IPS-15b (cell line): Measurements from ENCODE around the gene WRAP73.

Experiments
- H3K27me3 ChIP-seq: one replicate; pipeline ENCODE4 v1.6.1; 2013; ENCODE audit warnings: low read length; ENCODE audit not compliant: control insufficient read depth, insufficient read depth
- H3K36me3 ChIP-seq: one replicate; pipeline ENCODE4 v1.6.1; 2013; ENCODE audit warnings: low read length; ENCODE audit not compliant: control insufficient read depth, insufficient read depth
- H3K4me1 ChIP-seq: one replicate; pipeline ENCODE4 v1.6.1; 2013; ENCODE audit warnings: mild to moderate bottlenecking, low read length; ENCODE audit not compliant: control insufficient read depth, insufficient read depth
- H3K4me3 ChIP-seq: one replicate; pipeline ENCODE4 v1.5.1; 2013; ENCODE audit warnings: low read depth, low read length
- H3K9ac ChIP-seq: one replicate; pipeline ENCODE4 v1.6.1; 2013; ENCODE audit warnings: low read depth, mild to moderate bottlenecking, low read length
- H3K9me3 ChIP-seq: one replicate; pipeline ENCODE4 v1.6.1; 2013; ENCODE audit warnings: mild to moderate bottlenecking, low read length; ENCODE audit not compliant: control insufficient read depth, insufficient read depth

The WRAP73 gene

GRCh38 chr1:3680488-3681230, 30.8 kb upstream of the WRAP73 start:
- H3K36me3 ChIP-seq = no peaks in the 10 kb centered on the region
- no peaks in the 10 kb centered on the region for H3K9me3 ChIP-seq
- H3K4me1 ChIP-seq = no peaks in the 10 kb centered on the region
- H3K4me3 ChIP-seq = no peak overlapping the region
- no peak overlapping the region for H3K9ac ChIP-seq
- H3K27me3 ChIP-seq = peaks cover 7% of the 10 kb centered on the region

GRCh38 chr1:3679799-3680453, 30.0 kb upstream of the WRAP73 start:
- no peaks in the 10 kb centered on the region for H3K9me3 ChIP-seq
- no peaks in the 10 kb centered on the region for H3K4me1 ChIP-seq
- no peak overlapping the region for H3K4me3 ChIP-seq
- peaks cover 7% of the 10 kb centered on the region for H3K27me3 ChIP-seq
- no peaks in the 10 kb centered on the region for H3K36me3 ChIP-seq
- no peak overlapping the region for H3K9ac ChIP-seq

- no peaks in the 10 kb centered on the region for H3K4me1 ChIP-seq
- no peak overlapping the region for H3K9ac ChIP-seq
These were observed 29.2 kb upstream of the WRAP73 start for GRCh38 chr1:3679098-3679555.

DNA sequence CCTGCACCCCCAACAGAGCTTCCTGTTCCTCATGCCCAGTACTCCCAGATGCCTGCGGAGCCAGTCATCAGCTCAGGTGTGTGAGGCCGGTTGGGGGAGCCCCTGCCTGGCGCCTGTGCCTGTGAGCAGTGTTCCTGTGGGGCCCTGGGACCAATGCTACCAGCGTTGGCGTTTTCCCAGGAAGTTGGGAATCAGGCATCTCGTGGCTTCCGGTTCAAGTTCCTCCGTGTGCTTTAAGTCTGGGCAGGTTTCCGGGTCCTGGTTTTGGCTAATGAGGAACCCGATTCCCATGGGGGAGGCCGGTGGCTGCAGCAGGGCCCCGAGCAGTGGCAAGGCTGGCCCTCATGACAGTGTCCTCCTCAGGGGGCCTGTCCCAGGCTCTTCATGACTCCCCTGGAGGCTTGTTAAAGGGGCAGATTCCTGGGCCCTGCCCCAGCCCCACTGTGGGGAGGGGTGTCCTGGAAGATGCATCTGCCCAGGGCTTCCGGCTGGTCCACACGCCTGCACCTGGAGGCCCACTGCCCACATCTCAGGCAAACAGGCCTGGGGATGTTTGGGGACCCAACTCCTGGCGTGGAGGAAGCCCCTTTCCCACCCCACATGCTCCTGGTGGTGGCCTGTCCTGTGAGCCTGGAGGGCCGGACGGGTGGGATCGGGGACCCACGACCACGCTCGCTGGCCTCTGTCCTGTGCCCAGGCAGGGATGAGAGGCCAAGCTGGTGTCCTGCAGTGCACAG, 28.6 kb upstream of the WRAP73 start:
- H3K9me3 ChIP-seq = no peaks in the 10 kb centered on the region
- no peaks in the 10 kb centered on the region for H3K36me3 ChIP-seq
- no peak overlapping the region for H3K4me3 ChIP-seq
- peaks cover 4% of the 10 kb centered on the region for H3K27me3 ChIP-seq
- no peak overlapping the region for H3K9ac ChIP-seq
- no peaks in the 10 kb centered on the region for H3K4me1 ChIP-seq

More at GRCh38 chr1:3679098-3679555, 29.2 kb upstream of the WRAP73 start:
- Histone ChIP-seq H3K9me3 (no peaks in the 10 kb centered on the region), H3K27me3 (peaks cover 4% of the 10 kb centered on the region), H3K36me3 (no peaks in the 10 kb centered on the region), H3K4me3 (no peak overlapping the region)

DNA sequence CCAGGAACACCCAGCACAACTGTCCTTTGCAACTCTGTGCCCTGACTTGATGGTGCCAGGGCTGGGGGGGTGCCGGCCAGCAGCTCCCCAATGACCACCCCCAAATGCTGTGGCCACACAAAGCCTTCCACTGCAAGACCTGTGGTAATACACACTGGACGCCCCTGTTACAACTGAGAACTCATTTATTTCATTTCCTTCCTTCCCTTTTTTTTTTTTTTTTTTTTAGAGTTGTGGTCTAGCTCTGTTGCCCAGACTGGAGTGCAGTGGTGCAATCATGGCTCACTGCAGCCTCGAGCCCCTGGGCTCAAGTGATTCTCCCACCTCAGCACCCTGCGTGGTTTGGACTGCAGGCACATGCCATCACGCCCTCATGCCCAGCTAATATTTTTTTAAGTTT, 27.6 kb upstream of the WRAP73 start:
- H3K4me3 ChIP-seq = no peak overlapping the region
- no peaks in the 10 kb centered on the region for H3K36me3 ChIP-seq
- no peaks in the 10 kb centered on the region for H3K27me3 ChIP-seq
- no peaks in the 10 kb centered on the region for H3K9me3 ChIP-seq
- H3K9ac ChIP-seq = no peak overlapping the region
- no peaks in the 10 kb centered on the region for H3K4me1 ChIP-seq

DNA sequence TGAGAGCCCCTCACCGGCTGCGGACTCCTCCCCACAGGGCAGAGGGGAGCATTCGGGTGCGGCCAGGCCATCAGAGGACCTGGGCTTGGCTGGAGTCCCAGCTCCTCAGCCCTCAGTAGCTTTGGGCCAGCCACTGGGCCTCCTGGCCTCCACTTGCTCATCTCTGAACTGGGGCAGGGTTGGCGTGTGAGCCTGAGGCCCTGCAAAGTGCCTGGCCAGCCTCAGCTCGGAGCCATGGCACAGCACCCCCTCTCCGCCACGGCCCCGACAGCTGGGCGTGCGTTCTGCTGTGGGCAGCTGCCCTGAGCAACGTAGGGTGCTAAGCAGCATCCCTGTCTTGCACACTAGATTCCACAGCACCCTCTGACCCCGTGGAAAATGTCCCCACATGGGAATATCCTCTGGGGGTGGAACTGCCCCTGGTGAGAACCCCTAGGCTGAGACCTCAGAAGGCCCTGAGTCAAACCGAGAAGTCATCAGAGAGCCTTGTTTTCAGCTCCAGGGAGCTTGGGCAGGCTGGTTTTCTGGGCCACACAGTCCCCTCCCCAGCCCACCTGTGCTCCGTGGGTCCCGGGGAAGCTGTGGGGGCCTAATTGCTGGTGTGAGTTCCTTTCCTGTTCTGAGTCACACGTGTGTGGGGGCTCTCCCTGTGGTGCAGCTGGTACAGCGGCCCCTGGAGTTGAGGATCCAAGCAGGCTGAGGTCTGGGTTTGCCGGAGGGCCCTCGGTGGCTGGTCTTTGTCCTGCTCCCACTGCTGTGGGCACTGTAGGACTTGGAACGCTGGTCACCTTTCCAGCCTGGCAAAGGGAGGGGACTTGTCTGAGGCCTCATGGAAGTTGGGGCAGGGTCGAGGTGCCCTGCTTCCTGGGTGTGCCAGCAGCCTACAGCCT, 26.9 kb upstream of the WRAP73 start:
- H3K9me3 ChIP-seq = no peaks in the 10 kb centered on the region
- H3K4me3 ChIP-seq = no peak overlapping the region
- no peak overlapping the region for H3K9ac ChIP-seq
- no peaks in the 10 kb centered on the region for H3K36me3 ChIP-seq
- no peaks in the 10 kb centered on the region for H3K27me3 ChIP-seq
- H3K4me1 ChIP-seq = no peaks in the 10 kb centered on the region

DNA sequence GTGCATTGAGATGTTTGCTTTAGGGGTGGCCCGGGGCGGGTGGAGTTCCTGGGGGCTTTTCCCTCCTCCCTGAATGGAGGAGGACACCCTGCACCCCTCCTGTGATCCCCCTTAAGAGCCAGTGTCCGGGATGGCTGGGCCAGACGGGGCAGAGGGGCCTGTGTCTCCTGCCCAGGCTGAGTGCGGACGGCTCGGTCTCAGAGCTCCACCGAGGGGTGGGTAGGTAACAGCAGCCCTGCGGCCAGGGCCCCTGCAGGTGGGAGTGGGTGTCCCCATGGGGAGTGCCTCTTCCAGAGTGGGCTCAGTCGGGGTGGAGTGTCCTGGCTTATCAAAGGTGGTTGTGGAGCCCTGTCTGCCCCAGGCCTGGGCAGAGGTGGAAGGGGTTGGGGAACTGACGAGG, 25.5 kb upstream of the WRAP73 start:
- Histone ChIP-seq H3K4me1 (no peaks in the 10 kb centered on the region), H3K9ac (peak overlapping the region; percentile 47), H3K9me3 (no peaks in the 10 kb centered on the region), H3K27me3 (no peaks in the 10 kb centered on the region), H3K36me3 (no peaks in the 10 kb centered on the region), H3K4me3 (no peak overlapping the region)

DNA sequence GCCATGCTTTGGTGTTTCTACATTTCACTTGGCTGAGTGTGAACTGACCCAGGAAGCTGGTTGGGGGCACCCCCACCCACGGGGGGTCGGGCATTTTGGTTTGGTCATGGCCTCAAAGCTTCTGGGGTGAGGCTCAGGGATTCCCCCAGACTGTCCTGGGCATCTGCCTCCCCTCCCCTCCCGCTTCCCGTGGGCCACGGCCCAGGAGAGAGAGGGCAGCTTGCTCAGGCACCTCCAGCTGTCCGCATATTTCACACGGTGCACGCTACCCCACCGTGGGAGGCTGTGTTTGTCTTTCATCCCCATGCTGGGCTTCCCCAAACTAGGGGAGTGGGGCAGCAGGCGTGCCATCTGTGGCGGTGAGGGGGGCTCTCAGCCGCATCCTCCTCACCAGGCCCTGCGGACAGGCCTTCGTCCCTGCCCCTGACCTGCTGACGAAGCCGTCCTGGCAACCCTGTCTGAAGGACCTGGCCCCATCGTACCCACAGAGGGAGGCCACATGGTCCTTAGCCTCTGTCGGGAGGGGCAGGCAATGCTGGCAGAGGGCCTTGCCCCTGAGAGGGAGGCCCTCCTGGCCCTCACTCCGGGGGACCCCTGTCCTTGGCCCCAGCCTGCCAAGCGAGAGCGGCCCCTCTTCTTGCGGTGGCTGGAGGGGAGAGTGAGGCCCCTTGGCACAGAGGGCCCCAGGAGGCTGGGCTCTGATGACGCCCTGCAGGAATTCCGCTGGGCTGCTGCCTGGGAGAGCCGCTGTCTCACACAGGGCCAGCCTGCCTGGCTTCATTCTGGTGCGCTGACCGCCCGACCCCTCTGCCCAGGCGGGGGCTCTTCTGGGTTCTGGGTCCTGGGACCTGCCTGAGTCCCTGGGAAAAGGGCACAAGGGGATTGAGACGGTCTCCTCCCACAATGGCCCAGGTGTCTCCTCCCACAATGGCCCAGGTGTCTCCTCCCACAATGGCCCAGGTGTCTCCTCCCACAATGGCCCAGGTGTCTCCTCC, 24.5 kb upstream of the WRAP73 start:
- Histone ChIP-seq H3K9me3 (no peaks in the 10 kb centered on the region), H3K4me3 (no peak overlapping the region), H3K4me1 (no peaks in the 10 kb centered on the region), H3K9ac (peak overlapping the region; percentile 37), H3K36me3 (no peaks in the 10 kb centered on the region), H3K27me3 (no peaks in the 10 kb centered on the region)

DNA sequence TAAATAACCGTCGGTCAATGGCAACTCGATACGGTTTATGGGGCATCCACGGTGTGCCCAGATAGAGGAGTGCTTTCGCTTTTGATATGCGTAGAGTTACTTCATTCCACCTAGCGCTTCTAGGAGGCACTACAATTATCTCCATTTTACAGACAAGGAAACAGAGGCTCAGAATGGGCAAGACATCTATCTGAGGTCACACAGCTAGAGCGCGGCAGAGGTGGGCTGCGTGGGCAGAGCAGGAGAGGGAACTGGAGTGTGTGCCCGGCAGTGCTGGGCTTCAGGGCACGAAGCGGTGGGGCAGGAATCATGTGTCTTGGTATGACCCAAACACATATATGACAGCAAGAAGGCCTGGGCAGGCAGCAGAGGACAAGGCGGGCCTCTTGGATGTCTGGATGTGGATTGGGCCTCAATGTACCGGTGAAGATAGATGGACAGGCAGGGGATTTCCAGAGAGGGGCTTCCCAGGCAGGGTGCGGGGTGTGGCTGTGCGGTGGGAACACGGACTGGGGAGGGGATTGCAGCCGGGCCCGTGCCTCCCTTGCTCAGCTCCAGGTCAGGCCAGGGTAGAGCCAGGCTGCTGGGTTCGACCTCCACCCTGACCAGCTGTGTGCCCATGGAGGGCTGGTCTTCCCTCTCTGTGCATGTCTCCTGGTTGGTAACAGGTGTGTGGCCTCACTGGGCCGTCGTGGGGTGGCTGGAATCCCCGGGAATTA, 23.6 kb upstream of the WRAP73 start:
- no peaks in the 10 kb centered on the region for H3K27me3 ChIP-seq
- H3K9me3 ChIP-seq = no peaks in the 10 kb centered on the region
- no peaks in the 10 kb centered on the region for H3K4me1 ChIP-seq
- H3K4me3 ChIP-seq = no peak overlapping the region
- H3K9ac ChIP-seq = no peak overlapping the region
- no peaks in the 10 kb centered on the region for H3K36me3 ChIP-seq

- no peak overlapping the region for H3K9ac ChIP-seq
- H3K9me3 ChIP-seq = no peaks in the 10 kb centered on the region
- H3K4me3 ChIP-seq = no peak overlapping the region
- no peaks in the 10 kb centered on the region for H3K4me1 ChIP-seq
- no peaks in the 10 kb centered on the region for H3K27me3 ChIP-seq
- no peaks in the 10 kb centered on the region for H3K36me3 ChIP-seq
These were observed 23.1 kb upstream of the WRAP73 start for GRCh38 chr1:3672971-3673361.
